ENCODE data around the gene YPEL1.
A peak's percentile ranks its signal among the peaks of the same experiment; 100 is the strongest.
"Not testable (repeated sequence)": the region's sequence is repeated elsewhere in the genome, so short reads cannot be mapped to it uniquely, and the experiment has no call there.

Gene YPEL1

GRCh38 chr22:21681566-21682370 lies 53.8 kb downstream of the YPEL1 start:
- DNase-seq, result no peak

- no peak for DNase-seq
These were observed 54.6 kb downstream of the YPEL1 start for GRCh38 chr22:21680830-21681565.

GRCh38 chr22:21679383-21679782 lies 56.2 kb downstream of the YPEL1 start:
- DNase-seq, result no peak

GRCh38 chr22:21678842-21679241 lies 56.8 kb downstream of the YPEL1 start:
- DNase-seq, result not testable (repeated sequence)

GRCh38 chr22:21677606-21678443 lies 57.8 kb downstream of the YPEL1 start:
- no peak for DNase-seq

- DNase-seq, result no peak
These were observed 60.9 kb downstream of the YPEL1 start for GRCh38 chr22:21674638-21675245.

GRCh38 chr22:21673534-21674321 lies 61.9 kb downstream of the YPEL1 start:
- DNase-seq, result no peak

- no peak for DNase-seq
These were observed 63.4 kb downstream of the YPEL1 start for GRCh38 chr22:21672107-21672629.

GRCh38 chr22:21669026-21669425 lies 66.6 kb downstream of the YPEL1 start:
- no peak for DNase-seq

- DNase-seq, result no peak
These were observed 68.8 kb downstream of the YPEL1 start for GRCh38 chr22:21666786-21667185.

GRCh38 chr22:21665047-21665851 lies 70.3 kb downstream of the YPEL1 start:
- DNase-seq, result no peak

GRCh38 chr22:21663738-21664137 lies 71.9 kb downstream of the YPEL1 start:
- no peak for DNase-seq

GRCh38 chr22:21661991-21662390 lies 73.6 kb downstream of the YPEL1 start:
- DNase-seq, result no peak

GRCh38 chr22:21660904-21661303 lies 74.7 kb downstream of the YPEL1 start:
- DNase-seq, result no peak

GRCh38 chr22:21659864-21660525 lies 75.6 kb downstream of the YPEL1 start:
- DNase-seq, result peak; percentile 39

GRCh38 chr22:21657360-21658032 lies 78.1 kb downstream of the YPEL1 start:
- peak; percentile 94 for DNase-seq

GRCh38 chr22:21657020-21657359 lies 78.6 kb downstream of the YPEL1 start:
- DNase-seq, result no peak

GRCh38 chr22:21652547-21653545 lies 82.7 kb downstream of the YPEL1 start:
- DNase-seq, result no peak
